ENCODE data around the gene TMEM117. TPM values are rescaled to one million over a fixed set of nuclear protein-coding genes. Genes with fewer than 3 reads are reported as not detected.
"Not testable (repeated sequence)": the region's sequence is repeated elsewhere in the genome, so short reads cannot be mapped to it uniquely, and the experiment has no call there.

The TMEM117 gene
- total RNA-seq, 1 donor from 2014 or later: 0.75 TPM

DNA sequence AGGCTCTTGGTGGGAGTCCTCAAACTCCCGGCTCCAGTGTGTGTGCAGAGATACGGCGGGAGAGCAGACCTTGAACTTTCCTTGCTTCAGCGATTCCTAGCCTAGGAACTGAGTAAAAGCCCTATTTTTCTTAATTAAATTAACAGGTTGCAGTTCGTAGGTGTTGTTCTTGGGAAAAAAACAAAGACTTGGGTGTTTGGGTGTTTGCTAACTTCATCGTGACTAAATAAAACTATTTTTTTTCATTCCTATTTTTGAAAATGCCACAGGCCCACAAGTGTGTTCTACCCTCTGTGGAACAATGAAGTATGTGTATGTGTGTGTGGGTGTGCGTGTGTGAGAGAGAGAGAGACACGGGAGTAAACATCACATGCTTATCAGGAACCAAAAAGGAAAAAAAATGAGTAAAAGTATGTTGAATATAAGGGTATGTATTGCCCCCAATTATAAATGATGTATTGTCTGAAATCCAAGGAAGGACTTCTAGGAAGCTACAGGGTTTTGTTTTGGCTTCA lies 651 bp downstream of the TMEM117 start:
- intact Hi-C loops (cut with micrococcal nuclease): loop anchor here (1.0 to 5.0 kb wide), 3 partner anchors 30 to 77 kb away; partner anchors contain the start of gene TWF1

DNA sequence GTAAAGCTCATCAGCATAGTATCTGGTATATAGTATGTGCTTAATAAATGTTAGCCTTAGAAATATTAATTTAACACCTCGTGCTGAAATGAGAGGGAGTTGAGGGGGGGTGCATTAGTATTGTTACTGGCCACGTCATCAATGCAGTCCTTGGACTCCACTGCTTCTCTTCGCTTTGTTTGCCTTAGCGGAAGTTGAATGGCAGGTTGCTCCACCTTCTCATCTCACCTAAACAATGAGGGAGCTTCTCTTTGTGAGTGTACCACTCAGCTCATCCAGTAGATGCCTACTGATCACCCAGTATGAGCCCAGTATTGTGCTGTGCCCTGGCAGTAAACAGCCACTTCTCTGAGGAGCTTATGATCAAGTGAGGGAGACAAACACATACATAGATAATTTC lies 4.5 kb downstream of the TMEM117 start:
- intact Hi-C loops (cut with micrococcal nuclease): no loop called here

DNA sequence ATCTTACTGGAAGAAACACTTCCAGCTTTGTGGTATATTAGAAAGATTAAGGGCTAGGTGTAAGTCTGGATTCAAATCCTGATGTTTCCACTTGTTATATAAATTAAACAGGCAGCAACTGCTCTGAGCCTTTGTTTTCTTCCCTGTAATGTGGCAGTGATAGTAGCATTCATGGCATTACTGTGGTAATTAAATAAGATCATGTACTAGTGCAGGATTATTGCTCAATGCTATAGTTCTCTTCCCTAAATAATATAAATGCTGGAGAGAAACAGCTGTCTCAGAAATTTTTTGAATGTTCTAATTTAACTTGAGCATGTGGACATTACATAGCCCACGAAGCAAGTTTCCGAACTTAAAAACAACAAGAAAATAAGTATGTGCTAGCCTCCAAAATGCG lies 5.4 kb downstream of the TMEM117 start:
- intact Hi-C loops (cut with micrococcal nuclease): no loop called here

DNA sequence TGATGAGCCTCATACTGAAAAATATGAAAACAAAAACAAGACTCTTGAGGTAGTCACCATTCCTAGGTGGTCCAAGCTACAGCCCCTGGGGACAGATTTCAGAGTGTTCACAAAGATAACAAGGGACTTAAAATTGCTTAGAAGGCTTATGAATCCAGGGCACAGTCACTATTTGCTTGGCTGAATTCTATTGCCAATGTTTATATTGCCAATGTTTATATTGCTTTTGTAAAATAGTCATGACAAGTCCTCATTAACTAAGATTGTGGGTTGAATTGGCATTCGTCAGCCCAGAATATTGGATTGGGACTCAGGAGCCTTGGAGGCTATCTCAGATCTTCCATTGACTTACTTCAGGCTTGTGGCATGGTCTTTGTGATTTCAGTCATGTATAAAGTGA lies 6.4 kb downstream of the TMEM117 start:
- intact Hi-C loops (cut with micrococcal nuclease): no loop called here

DNA sequence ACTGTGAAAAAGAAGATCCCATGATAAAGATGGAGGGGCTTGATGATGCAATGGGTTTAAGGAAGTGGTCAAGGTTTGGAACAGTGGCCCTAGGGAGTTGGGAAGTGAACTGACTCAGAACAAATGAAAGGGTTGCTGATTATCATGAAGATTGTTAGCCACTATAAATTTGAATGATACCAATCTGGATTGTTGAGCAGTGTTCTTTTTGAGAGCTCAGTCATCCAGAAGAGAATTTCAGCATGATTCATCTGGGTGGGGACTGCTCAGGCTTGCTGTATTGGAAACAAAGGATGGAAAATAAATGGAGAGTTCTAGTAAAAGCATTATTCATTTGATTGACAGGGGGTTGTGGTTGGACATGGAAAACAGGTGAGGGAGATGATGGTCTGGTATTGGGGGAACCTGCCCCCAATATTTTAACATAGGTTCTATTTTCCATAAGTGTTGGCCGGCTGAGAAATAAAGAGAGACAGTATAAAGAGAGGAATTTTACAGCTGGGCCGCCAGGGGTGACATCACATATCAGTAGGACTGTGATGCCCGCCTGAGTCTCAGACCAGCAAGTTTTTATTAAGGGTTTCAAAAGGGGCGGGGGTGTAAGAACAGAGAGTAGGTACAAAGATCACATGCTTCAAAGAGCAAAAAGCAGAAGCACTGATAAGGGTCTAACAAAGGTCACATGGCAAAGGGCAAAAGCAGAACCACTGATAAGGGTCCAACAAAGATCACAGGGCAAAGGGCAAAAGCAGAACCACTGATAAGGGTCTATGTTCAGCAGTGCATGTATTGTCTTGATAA lies 11.7 kb downstream of the TMEM117 start:
- intact Hi-C loops (cut with micrococcal nuclease): not testable (repeated sequence)

DNA sequence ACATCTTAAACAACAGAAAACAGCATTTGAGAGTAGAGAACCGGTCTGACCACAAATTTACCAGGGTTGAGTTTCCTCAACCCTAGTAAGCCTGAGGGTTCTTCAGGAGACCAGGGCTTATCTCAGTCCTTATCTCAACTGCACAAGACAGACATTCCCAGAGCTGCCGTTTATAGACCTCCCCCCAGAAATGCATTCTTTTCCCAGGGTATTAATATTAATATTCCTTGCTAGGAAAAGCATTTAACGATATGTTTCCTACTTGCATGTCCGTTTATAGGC lies 12.3 kb downstream of the TMEM117 start:
- intact Hi-C loops (cut with micrococcal nuclease): no loop called here

DNA sequence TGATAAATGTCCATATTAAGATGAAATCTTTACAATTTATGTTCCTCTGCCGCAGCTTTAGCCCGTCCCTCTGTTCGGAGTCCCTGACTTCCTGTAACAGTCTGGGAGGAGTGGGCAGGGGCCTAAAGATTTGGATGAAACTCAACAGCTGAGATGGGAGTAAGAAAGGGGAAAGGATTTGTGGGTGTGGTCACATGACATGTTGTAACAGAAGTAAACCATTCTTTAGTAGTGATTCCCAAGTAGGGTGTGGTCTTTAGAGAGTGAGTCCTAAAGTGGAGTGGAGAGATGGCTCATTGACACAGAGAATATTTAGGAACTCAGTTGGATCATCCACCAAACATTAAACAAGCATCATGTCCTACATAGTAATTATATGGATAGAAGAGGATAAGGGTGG lies 12.9 kb downstream of the TMEM117 start:
- intact Hi-C loops (cut with micrococcal nuclease): no loop called here

DNA sequence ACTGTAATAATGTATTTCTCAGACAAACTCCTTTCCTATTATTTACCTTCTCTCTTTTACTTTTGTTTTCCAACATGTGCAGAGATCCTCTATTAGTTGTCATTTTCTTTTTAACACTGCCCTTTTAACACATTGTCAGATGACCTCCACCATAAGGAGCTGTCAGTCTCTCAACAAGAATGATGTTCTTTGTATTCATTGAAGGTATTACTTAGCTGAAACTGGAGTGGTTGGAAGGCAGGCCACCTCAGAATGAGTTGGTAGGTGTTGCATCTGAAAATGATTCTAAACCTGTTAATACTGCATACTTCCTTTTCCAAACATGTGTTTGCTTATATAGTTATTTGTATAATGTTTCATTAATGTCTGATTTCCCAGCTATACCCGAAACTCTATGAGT lies 16.9 kb downstream of the TMEM117 start:
- intact Hi-C loops (cut with micrococcal nuclease): no loop called here

DNA sequence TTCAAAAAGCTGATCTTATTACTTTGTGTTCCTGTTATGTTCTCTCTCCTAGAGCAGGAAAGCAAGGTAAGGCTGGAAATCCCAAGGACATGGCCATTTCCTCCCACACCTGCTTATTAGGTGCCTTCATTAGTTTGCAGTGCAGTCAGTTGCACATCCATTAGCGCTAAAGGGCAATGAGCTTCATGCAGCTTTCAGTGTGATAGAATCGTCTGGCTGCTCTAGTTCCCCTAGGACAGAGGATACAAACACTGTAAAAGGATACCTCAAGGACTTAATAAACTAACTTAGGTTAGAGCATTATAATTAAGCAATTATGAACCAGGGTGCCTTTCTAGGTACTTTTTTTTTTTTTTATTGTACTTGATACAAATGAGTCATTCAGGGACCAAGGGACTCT lies 21.1 kb downstream of the TMEM117 start:
- intact Hi-C loops (cut with micrococcal nuclease): no loop called here

DNA sequence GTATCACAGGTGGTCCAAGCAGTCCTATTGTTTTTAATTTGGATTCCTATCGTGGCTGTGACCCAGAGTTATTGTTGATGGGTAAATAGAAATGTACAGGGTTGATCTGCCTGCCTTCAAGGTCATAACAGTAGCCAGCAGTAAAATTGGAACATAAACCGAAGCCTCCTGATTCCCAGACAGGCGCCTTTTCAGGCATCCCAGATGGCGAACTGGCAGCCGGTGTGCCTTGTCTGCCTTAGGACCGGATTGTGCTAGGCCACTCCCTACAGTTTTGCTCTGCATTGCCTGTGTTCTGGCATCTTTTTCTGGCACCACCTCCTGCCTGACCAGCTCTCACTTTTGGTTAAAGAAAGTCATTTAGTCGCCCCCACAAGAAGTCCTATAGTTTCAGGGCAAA lies 22.2 kb downstream of the TMEM117 start:
- intact Hi-C loops (cut with micrococcal nuclease): no loop called here

DNA sequence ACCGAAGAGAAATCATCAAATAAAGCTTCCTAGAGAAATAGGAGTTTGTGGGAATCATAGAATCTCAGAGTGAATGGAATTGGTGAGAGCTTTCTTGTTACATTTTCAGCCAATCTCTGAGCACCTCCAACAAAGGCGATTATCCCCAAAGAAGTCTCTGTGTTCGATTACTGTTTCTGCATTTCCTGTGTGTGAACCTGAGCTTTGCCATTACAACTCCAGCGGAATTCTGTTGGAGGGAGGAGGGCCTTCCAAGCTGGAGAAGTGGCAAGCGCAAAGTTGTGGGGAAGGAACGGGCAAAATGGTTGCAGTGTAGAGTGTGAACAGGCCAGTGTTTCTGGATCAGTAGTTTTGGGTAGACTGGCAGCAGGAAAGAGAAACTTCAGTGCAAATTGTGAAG lies 23.1 kb downstream of the TMEM117 start:
- intact Hi-C loops (cut with micrococcal nuclease): no loop called here

DNA sequence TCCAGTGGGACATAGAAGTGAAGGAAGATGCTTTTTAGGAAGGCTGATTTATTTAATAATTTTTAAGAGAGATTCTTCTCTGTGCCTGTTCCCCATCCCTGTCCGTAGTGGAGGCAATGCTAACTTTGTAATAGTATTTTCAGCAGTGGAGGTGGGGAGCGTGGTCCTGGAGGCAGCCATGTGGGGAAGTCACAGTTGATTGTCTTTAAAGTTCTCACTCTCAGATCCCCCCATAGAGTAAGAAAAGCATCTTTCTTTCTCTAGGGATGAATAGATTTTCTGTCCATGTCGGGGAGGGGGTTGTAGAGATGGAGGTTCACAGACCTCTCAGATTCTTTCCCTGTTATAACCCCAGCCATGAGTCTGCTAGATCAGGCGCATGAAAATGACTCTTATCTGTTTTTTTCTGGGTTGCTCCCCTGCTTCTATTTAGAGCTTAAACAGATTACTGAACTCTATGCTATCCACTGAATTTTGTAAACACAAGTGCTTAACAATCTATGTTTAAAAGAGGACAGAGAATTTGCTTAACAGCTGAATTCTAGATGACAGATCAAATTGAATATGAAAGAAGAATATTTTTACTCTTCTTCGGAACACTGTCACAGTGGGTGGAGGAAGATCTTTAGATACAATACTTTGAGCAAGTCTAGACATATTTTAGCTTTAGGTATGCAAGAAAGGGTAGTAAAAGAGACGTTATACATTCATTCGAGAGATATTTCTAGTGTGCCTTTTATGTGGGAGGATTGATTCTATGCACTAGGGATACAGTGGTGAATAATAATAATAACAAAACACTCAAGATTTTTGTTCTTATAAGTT lies 25.3 kb downstream of the TMEM117 start:
- intact Hi-C loops (cut with micrococcal nuclease): no loop called here

DNA sequence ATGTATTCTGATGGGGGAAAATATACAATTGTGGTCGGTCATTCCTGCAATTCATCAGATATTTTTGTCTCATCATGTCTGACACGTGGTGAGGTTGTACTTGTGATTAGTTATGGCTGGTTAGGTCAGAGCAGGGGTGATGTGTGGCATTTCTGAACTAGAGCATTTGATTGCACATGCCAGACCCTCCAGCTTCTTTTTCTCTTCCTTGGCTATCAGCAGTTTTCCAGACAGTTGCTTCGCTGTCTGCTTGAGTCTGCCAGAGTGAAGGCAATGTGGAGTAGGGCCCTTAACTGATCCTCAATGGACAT lies 25.9 kb downstream of the TMEM117 start:
- intact Hi-C loops (cut with micrococcal nuclease): no loop called here

DNA sequence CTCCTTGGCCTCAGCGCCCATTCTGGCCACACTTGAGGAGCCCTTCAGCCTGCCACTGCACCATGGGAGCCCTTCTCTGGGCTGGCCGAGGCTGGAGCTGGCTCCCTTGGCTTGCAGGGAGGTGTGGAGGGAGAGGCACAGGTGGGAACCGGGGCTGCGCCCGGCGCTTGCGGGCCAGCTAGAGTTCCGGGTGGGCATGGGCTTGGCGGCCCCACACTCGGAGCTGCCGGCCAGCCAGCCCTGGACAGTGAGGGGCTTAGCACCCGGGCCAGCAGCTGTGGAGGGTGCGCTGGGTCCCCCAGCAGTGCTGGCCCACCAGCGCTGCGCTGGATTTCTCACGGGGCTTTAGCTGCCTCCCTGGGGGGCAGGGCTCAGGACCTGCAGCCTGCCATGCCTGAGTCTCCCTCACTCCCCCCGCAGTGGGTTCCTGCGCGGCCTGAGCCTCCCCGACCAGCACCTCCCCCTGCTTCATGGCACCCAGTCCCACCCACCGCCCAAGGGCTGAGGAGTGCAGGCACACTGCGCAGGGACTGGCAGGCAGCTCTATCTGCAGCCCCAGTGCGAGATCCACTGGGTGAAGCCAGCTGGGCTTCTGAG lies 28.0 kb downstream of the TMEM117 start:
- intact Hi-C loops (cut with micrococcal nuclease): no loop called here

DNA sequence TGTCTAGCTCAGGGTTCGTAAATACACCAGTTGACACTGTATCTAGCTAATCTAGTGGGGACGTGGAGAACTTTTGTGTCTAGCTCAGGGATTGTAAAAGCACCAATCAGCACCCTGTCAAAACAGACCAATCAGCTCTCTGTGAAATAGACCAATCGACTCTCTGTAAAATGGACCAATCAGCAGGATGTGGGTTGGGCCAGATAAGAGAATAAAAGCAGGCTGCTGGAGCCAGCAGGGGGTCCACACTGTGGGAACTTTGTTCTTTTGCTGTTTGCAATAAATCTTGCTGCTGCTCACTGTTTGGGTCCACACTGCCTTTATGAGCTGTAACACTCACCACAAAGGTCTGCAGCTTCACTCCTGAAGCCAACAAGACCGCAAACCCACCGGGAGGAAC lies 28.7 kb downstream of the TMEM117 start:
- intact Hi-C loops (cut with micrococcal nuclease): not testable (repeated sequence)

DNA sequence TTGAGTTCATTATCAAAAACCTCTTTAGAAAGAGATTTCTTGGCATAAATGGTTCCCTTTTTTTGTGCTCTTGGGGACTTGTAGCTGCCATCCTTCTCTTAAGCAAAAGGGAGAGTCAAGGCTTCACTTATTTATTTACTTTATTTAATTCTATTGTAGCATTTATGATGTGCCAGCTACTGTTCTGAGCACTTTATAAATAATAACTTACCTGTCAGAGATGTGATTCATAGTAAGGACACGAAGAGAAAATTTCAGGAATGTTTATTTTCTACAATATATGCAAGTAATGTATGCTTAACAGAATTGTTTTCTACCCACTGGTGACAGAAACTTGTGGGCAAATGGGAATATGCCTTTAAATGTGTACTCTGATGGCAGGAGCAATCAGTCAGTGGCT lies 33.3 kb downstream of the TMEM117 start:
- intact Hi-C loops (cut with micrococcal nuclease): no loop called here

DNA sequence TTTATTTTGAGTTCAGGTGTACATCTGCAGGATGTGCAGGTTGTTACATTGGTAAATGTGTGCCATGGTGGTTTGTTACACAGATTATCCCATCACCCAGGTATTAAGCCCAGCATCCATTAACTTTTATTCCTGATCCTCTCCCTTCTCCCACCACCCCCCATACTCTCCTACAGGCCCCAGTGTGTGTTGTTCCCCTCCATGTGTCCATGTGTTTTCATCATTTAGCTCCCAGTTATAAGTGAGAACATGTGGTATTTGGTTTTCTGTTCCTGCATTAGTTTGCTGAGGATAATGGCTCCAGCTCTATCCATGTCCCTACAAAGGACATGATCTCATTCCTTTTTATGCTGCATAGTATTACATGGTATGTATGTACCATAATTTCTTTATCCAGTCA lies 33.9 kb downstream of the TMEM117 start:
- intact Hi-C loops (cut with micrococcal nuclease): not testable (repeated sequence)

DNA sequence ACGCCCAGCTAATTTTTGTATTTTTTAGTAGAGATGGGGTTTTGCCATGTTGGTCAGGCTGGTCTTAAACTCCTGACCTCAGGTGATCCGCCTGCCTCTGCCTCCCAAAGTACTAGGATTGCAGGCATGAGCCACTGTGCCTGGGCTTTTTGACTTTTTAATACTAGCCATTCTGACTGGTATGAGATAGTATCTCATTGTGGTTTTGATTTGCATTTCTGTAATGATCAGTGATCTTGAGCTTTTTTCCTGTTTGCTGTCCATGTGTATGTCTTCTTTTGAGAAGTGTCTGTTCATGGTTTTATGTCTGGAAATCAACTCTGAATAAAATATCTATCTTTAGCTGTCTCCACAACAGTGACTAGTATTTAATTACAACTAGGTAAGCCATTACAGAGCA lies 35.4 kb downstream of the TMEM117 start:
- intact Hi-C loops (cut with micrococcal nuclease): not testable (repeated sequence)

DNA sequence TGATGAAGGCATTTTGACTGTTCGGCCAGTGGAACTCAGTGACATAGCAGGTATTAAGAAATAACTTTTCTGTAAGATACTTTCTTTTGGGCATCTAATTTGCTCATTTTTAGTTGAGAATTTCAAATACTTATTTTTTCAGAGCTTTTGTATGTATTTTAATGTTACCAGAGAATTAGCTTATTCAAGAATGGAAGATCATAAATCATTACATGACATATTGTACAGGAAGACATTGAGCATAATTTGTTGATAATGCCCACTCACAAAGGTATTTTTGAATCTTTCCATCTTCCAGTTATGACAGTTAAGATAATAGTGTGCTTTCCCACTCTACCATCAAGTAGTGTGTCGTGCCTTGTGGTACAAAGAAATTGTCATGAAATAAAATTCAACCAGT lies 36.5 kb downstream of the TMEM117 start:
- intact Hi-C loops (cut with micrococcal nuclease): no loop called here

DNA sequence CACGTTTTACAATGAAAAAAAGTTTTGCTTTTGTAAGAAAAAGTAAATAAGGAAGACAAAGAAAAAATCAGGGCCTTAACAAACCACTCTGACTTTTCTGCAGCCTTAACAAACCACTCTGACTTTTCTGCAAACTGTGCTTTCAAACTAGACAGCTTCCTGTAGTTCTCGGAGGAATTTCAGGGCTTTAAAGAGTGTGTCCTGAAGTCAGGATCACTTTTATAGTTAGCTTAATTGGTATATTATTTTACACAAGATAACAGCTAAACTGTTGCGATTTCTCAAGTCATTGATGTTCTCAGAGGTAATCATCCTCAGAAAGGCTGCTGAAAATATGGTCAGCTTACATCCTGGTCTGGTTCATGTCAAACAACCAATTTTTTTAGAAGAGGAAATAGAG lies 42.2 kb downstream of the TMEM117 start:
- intact Hi-C loops (cut with micrococcal nuclease): no loop called here

DNA sequence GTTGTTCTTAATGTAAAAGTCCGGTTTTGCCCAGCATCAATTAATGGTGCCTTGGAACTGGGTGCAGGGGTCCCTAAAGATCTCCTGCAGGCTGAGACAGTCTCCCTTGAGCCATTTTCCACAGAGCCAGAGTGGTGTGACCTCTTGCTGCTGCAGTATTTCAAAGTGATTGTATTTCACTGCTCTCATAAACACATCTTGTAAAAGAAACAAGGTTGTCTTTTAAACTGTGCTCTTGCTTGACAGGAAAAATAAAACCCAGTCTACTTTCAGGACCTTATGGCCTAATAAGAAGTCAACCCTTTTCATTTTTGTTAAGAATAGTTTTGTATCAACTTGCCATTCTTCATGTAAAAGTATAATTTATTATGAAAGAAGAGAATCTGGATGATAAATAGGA lies 44.7 kb downstream of the TMEM117 start:
- intact Hi-C loops (cut with micrococcal nuclease): loop anchor here (5.0 kb wide), 1 partner anchor 43 kb away; the partner anchor contains the start of gene TMEM117

DNA sequence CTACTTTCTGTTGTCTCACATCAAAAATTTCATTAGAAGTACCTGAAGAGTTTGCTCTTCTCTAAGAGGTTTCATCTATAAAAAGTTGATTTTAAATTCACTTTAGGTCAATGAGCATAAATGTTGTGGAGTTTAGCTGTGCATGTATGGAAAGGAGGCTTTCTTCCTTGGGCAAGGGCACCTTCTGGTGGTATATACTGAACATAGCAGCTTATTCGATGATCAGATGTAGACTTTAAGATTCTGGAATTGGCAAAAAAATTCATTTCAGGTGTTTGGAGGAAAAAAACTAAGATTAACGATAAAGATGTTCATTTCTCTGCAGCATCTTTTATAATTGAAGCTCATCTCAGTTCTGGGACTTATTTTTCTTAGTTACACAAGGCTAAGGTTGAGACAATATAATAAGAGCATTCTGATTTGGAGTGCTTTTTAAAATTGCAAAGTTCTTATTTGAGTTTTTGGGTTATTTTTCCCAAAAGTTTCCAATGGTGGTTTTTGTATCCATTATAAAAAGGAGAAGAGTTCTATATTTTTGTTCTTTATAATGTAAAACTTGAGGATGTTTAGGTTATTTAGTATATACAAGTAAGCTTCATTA lies 46.8 kb downstream of the TMEM117 start:
- intact Hi-C loops (cut with micrococcal nuclease): loop anchor here (1.0 to 5.0 kb wide), 5 partner anchors 45 to 437 kb away; partner anchors contain the start of gene TMEM117

Measured in T-helper 2 cell treated with Interferon-gamma antibody and Interleukin-4, amounts not matched to agents 100 ng/mL and 5 ng/mL, for 36 hours (primary cell).